Osteocyte (in vitro differentiated cells): ENCODE data around the gene GNB1. TPM values are rescaled to one million over a fixed set of nuclear protein-coding genes. Genes with fewer than 3 reads are reported as not detected.

Experiments used
- DNase-seq: peaks from one replicate; pipeline ENCODE4 v3.0.0; 2021; ENCODE audit warnings: mixed read lengths; ENCODE audit not compliant: unreplicated experiment; ENCODE audit errors: extremely low spot score
- H3K27ac Mint-ChIP-seq: one replicate; pipeline ENCODE4 v1.8.0; 2021; ENCODE audit warnings: mild to moderate bottlenecking, mixed read lengths; ENCODE audit not compliant: unreplicated experiment
- H3K27me3 Mint-ChIP-seq: one replicate; pipeline ENCODE4 v1.8.0; 2021; ENCODE audit warnings: mixed read lengths; ENCODE audit not compliant: unreplicated experiment
- H3K36me3 Mint-ChIP-seq: one replicate; pipeline ENCODE4 v1.8.0; 2021; ENCODE audit warnings: mixed read lengths; ENCODE audit not compliant: unreplicated experiment
- H3K4me1 Mint-ChIP-seq: one replicate; pipeline ENCODE4 v1.8.0; 2021; ENCODE audit warnings: mixed read lengths; ENCODE audit not compliant: unreplicated experiment
- H3K4me3 Mint-ChIP-seq: one replicate; pipeline ENCODE4 v1.8.0; 2021; ENCODE audit warnings: mild to moderate bottlenecking, moderate library complexity, mixed read lengths; ENCODE audit not compliant: unreplicated experiment
- H3K9me3 Mint-ChIP-seq: one replicate; pipeline ENCODE4 v1.8.0; 2021; ENCODE audit warnings: mixed read lengths; ENCODE audit not compliant: unreplicated experiment
- CTCF ChIP-seq: fragments of 200-600 bp; sonication (generic); IDR thresholded peaks from 2 replicates; pipeline ENCODE4 v1.5.0; 2021; ENCODE audit warnings: antibody characterized with exemption, mild to moderate bottlenecking, moderate library complexity
- long read RNA-seq: library from polyadenylated mRNA; unstranded; transcript quantifications from one replicate; pipeline ENCODE4 v2.0.0, GENCODE V29; 2021
- total RNA-seq: library from RNA; stranded (reverse); gene quantifications from 2 replicates; pipeline ENCODE4 v1.2.1, GENCODE V29; 2021

The GNB1 gene
- 394 and 407 TPM in 2 replicates for total RNA-seq
- long read RNA-seq, transcript GNB1-209 (11 exons, 3,145 nt) = minor isoform, 5 of 231 reads
- long read RNA-seq, transcript GNB1-201 (12 exons, 3,132 nt) = major isoform, 14 of 231 reads
- long read RNA-seq, partial matches to known transcripts = 192 of 231 reads
- long read RNA-seq, other reads (novel, unspliced or antisense) = 20 of 231 reads

GRCh38 chr1:1890506-1891348, at the start of gene GNB1:
Gene GNB1, minus strand, starts transcription at chr1:1891087. Its CDS starts 65,634 bp downstream, at chr1:1825453.
- Mint-ChIP-seq H3K4me3 (peak within 1 kb of the TSS; percentile 86), H3K27me3 (no peaks in the 10 kb centered on the region), H3K36me3 (no peaks in the 10 kb centered on the region), H3K4me1 (peaks cover 45% of the 10 kb centered on the region), H3K27ac (peak within 1 kb of the TSS; percentile 83), H3K9me3 (no peaks in the 10 kb centered on the region)
- TF ChIP-seq CTCF = no peak
- peak; percentile 97 for DNase-seq

GRCh38 chr1:1940123-1940425, 49.2 kb upstream of the GNB1 start:
- H3K4me1 Mint-ChIP-seq = peaks cover 2% of the 10 kb centered on the region

GRCh38 chr1:1939296-1940122, 48.6 kb upstream of the GNB1 start:
- Mint-ChIP-seq H3K4me3 (no peak overlapping the region), H3K27me3 (peaks cover 11% of the 10 kb centered on the region), H3K36me3 (no peaks in the 10 kb centered on the region), H3K27ac (no peak overlapping the region), H3K4me1 (peaks cover 2% of the 10 kb centered on the region), H3K9me3 (no peaks in the 10 kb centered on the region)
- no peak for DNase-seq
- TF ChIP-seq CTCF = no peak

More at GRCh38 chr1:1940123-1940425, 49.2 kb upstream of the GNB1 start:
- H3K27me3 Mint-ChIP-seq = peaks cover 11% of the 10 kb centered on the region
- no peak for DNase-seq
- no peaks in the 10 kb centered on the region for H3K9me3 Mint-ChIP-seq
- H3K27ac Mint-ChIP-seq = no peak overlapping the region
- TF ChIP-seq CTCF = no peak
- no peaks in the 10 kb centered on the region for H3K36me3 Mint-ChIP-seq
- H3K4me3 Mint-ChIP-seq = no peak overlapping the region

GRCh38 chr1:1938613-1939295, 47.9 kb upstream of the GNB1 start:
- H3K27me3 Mint-ChIP-seq = peaks cover 7% of the 10 kb centered on the region
- no peaks in the 10 kb centered on the region for H3K9me3 Mint-ChIP-seq
- DNase-seq = no peak
- no peak for TF ChIP-seq CTCF
- H3K4me1 Mint-ChIP-seq = peaks cover under 1% of the 10 kb centered on the region
- H3K27ac Mint-ChIP-seq = no peak overlapping the region
- no peak overlapping the region for H3K4me3 Mint-ChIP-seq
- no peaks in the 10 kb centered on the region for H3K36me3 Mint-ChIP-seq
